Activated naive CD8-positive, alpha-beta T cell treated with anti-CD3 and anti-CD28 coated beads, Interleukin-2, amount 50 U/mL, for 24 hours (primary cell): Measurements from ENCODE around the gene GP1BA.

Experiments used
- ATAC-seq: fragments of 150-1000 bp; cut with Tn5 transposase; one replicate; pipeline ENCODE4 v1.10.0; 2021
- DNase-seq: peaks from one replicate; pipeline ENCODE4 v3.0.0; 2021
- H3K27ac Mint-ChIP-seq: one replicate; pipeline ENCODE4 v1.8.0; 2021; ENCODE audit warnings: mild to moderate bottlenecking, mixed read lengths
- H3K27me3 Mint-ChIP-seq: one replicate; pipeline ENCODE4 v1.8.0; 2021; ENCODE audit warnings: mixed read lengths
- H3K36me3 Mint-ChIP-seq: one replicate; pipeline ENCODE4 v1.8.0; 2021; ENCODE audit warnings: low read depth, mixed read lengths
- H3K4me1 Mint-ChIP-seq: one replicate; pipeline ENCODE4 v1.8.0; 2021; ENCODE audit warnings: mixed read lengths
- H3K4me3 Mint-ChIP-seq: one replicate; pipeline ENCODE4 v1.8.0; 2021; ENCODE audit warnings: mild to moderate bottlenecking, moderate library complexity, mixed read lengths
- H3K9me3 Mint-ChIP-seq: one replicate; pipeline ENCODE4 v1.8.0; 2021; ENCODE audit warnings: mixed read lengths

Gene GP1BA

DNA sequence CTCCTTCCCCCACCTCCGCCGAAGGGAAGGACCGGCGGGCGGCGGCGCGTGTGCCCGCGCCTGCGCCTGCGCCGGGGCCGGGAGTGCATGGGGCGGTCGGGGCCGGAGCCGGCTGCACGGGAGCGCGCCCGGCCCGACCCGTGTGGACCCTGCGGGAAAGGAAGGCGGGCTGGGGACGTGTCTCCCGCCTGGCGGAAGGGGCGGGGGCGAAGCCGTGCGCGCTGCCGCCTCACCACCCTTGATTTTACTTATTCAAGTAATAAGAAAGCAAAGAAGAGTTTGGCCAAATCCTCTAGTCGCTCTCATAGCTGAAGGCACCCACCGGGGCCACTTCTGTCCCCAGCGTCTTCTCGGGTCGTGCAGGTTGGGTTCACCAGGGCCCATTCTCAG, 16.8 kb downstream of the GP1BA start:
- peak; percentile 34 for ATAC-seq
- H3K27me3 Mint-ChIP-seq = peaks cover 1% of the 10 kb centered on the region
- peak; percentile 81 for DNase-seq
- peak overlapping the region; percentile 99 for H3K4me3 Mint-ChIP-seq
- peaks cover 36% of the 10 kb centered on the region for H3K36me3 Mint-ChIP-seq
- H3K4me1 Mint-ChIP-seq = peaks cover 48% of the 10 kb centered on the region
- H3K27ac Mint-ChIP-seq = peak overlapping the region; percentile 100
- H3K9me3 Mint-ChIP-seq = no peaks in the 10 kb centered on the region

GRCh38 chr17:4949321-4950074, 17.4 kb downstream of the GP1BA start:
- Mint-ChIP-seq H3K4me3 (peak overlapping the region; percentile 99), H3K27me3 (peaks cover 1% of the 10 kb centered on the region), H3K27ac (peak overlapping the region; percentile 92), H3K9me3 (no peaks in the 10 kb centered on the region), H3K36me3 (peaks cover 32% of the 10 kb centered on the region), H3K4me1 (peaks cover 42% of the 10 kb centered on the region)
- peak; percentile 16 for ATAC-seq
- peak; percentile 79 for DNase-seq

GRCh38 chr17:4950075-4950745, 18.1 kb downstream of the GP1BA start:
- peak overlapping the region; percentile 92 for H3K27ac Mint-ChIP-seq
- no peaks in the 10 kb centered on the region for H3K9me3 Mint-ChIP-seq
- peak overlapping the region; percentile 99 for H3K4me3 Mint-ChIP-seq
- peak; percentile 48 for DNase-seq
- peaks cover 26% of the 10 kb centered on the region for H3K36me3 Mint-ChIP-seq
- H3K4me1 Mint-ChIP-seq = peaks cover 35% of the 10 kb centered on the region
- peak; percentile 11 for ATAC-seq
- H3K27me3 Mint-ChIP-seq = peaks cover 1% of the 10 kb centered on the region

DNA sequence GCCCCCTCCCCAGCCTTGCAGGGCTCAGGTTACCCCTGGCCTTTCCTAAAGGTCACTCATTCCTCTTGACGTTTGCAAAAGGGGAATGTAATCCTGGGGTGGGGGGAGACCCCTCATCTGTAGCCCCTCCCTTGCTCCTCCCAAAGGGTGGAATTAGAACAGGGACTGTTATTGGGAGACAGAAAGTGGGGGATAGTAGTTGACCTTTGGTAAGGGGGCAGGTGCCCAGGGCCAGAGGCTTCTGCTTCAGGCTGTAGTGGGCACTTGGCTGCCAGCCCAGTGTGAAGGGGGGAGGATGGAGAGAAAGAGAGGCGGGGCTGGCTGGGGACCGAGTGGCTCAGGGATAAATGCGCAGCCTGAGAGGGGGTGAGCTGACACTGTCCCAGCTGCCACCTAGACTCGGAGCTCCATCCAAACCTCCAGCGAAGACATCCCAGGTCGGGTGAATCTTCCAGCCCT, 18.7 kb downstream of the GP1BA start, which contains the start of gene ENO3:
TSS of gene ENO3 (plus strand) at position 374 of the 459 bp plus-strand sequence. CDS start 711 bp downstream, outside the sequence.
- ATAC-seq (no peak), DNase-seq (peak; percentile 28)
- Mint-ChIP-seq H3K9me3 (no peaks in the 10 kb centered on the region), H3K27ac (peak within 1 kb of the TSS; percentile 92), H3K4me1 (peaks cover 29% of the 10 kb centered on the region), H3K4me3 (peak within 1 kb of the TSS; percentile 99), H3K36me3 (peaks cover 20% of the 10 kb centered on the region), H3K27me3 (peaks cover 1% of the 10 kb centered on the region)

DNA sequence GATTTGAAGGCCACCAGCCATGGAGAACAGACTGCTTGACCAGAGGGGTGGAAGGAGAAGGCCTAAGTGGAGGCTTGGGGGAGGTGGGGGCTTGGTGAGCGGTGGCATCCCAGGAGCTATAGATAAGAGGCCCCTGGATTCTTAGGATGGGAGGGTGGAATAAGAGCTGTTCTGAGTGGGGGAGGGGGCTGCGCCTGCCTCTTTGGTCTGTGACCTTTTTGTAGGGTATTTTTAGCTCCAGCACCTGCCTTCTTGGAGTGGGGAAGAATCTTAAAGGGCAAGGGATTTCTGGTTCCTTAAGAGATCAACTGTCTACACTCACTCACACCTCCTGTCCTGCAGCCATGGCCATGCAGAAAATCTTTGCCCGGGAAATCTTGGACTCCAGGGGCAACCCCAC, 19.4 kb downstream of the GP1BA start:
- Mint-ChIP-seq H3K36me3 (peaks cover 13% of the 10 kb centered on the region), H3K27ac (peak overlapping the region; percentile 92), H3K27me3 (peaks cover 1% of the 10 kb centered on the region), H3K9me3 (no peaks in the 10 kb centered on the region), H3K4me1 (peaks cover 24% of the 10 kb centered on the region), H3K4me3 (peak overlapping the region; percentile 99)
- ATAC-seq (no peak), DNase-seq (no peak)

GRCh38 chr17:4953451-4953961, 21.4 kb downstream of the GP1BA start:
- Mint-ChIP-seq H3K36me3 (peaks cover 3% of the 10 kb centered on the region), H3K9me3 (no peaks in the 10 kb centered on the region), H3K4me3 (no peak overlapping the region), H3K4me1 (peaks cover 20% of the 10 kb centered on the region), H3K27ac (no peak overlapping the region), H3K27me3 (peaks cover 1% of the 10 kb centered on the region)
- ATAC-seq (no peak), DNase-seq (no peak)

DNA sequence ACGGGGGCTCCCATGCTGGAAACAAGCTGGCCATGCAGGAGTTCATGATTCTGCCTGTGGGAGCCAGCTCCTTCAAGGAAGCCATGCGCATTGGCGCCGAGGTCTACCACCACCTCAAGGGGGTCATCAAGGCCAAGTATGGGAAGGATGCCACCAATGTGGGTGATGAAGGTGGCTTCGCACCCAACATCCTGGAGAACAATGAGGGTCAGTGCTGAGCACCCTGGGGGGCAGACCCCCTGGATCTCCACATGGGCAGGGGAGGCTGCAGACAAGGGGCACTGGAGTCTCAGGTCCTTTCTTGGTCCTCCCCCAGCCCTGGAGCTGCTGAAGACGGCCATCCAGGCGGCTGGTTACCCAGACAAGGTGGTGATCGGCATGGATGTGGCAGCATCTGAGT, 23.0 kb downstream of the GP1BA start:
- Mint-ChIP-seq H3K27me3 (no peaks in the 10 kb centered on the region), H3K4me1 (peaks cover 18% of the 10 kb centered on the region), H3K36me3 (peaks cover 3% of the 10 kb centered on the region), H3K27ac (no peak overlapping the region), H3K9me3 (no peaks in the 10 kb centered on the region), H3K4me3 (no peak overlapping the region)
- no peak for DNase-seq
- no peak for ATAC-seq

DNA sequence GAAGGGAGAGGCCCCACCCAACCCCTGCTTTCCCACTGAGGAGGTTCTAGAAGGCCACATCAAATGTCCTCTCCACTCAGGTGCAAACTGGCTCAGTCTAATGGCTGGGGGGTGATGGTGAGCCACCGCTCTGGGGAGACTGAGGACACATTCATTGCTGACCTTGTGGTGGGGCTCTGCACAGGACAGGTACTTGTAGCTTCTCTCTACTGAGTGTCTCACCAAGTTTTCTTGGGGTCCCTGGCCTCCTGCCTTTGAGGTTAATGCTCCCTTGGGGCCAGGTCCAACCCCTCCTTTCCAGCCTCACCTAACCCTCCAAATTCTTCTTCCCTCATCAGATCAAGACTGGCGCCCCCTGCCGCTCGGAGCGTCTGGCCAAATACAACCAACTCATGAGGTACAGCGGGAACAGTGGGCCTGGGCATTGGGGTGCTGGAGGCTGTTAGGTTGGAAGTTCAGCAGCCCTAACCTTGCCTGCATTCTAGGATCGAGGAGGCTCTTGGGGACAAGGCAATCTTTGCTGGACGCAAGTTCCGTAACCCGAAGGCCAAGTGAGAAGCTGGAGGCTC, 24.5 kb downstream of the GP1BA start:
- H3K4me3 Mint-ChIP-seq = no peak overlapping the region
- ATAC-seq = peak; percentile 5
- peaks cover 7% of the 10 kb centered on the region for H3K36me3 Mint-ChIP-seq
- peak; percentile 60 for DNase-seq
- no peaks in the 10 kb centered on the region for H3K9me3 Mint-ChIP-seq
- H3K4me1 Mint-ChIP-seq = peaks cover 3% of the 10 kb centered on the region
- no peaks in the 10 kb centered on the region for H3K27me3 Mint-ChIP-seq
- no peak overlapping the region for H3K27ac Mint-ChIP-seq

- H3K36me3 Mint-ChIP-seq = peaks cover 8% of the 10 kb centered on the region
- H3K4me3 Mint-ChIP-seq = no peak overlapping the region
- ATAC-seq (no peak), DNase-seq (no peak)
- no peaks in the 10 kb centered on the region for H3K27me3 Mint-ChIP-seq
- no peak overlapping the region for H3K27ac Mint-ChIP-seq
- H3K4me1 Mint-ChIP-seq = peaks cover 2% of the 10 kb centered on the region
- H3K9me3 Mint-ChIP-seq = no peaks in the 10 kb centered on the region
Observed at GRCh38 chr17:4958102-4958501, 26.0 kb downstream of the GP1BA start.

DNA sequence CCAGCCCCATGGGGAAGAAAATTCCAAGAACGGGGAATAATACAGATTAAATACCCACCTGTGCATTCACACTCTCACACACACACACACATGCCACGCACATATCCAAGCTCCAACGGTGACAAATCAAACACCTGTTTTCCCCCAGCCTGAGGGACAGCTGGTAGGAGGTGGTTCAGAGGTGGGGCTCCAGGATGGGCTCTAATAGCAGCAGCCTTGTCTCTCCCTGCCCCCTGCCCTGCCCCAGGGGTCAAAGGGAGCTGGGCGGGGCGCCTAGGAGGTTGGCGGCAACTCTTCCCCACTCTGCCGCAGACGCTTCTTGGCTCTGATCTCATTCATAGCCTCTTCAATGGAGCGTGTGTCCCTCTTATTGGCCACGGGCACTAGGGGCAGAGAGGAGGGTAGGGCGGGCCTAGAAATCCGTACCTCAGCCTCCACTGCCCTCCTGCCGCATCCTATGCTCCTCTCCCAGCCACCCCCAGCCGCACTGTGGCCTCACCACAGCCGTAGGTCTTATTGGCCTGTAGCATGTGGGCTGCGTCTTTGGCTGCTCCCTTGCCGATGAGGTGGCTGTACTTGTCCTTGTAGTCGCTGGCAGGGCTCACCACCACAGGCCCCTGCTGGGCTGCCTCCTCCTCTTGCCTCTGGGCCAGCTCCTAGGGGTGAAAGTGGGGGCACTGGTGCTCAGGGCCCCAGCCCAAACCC, 27.3 kb downstream of the GP1BA start:
- no peak for ATAC-seq
- H3K36me3 Mint-ChIP-seq = peaks cover 5% of the 10 kb centered on the region

DNA sequence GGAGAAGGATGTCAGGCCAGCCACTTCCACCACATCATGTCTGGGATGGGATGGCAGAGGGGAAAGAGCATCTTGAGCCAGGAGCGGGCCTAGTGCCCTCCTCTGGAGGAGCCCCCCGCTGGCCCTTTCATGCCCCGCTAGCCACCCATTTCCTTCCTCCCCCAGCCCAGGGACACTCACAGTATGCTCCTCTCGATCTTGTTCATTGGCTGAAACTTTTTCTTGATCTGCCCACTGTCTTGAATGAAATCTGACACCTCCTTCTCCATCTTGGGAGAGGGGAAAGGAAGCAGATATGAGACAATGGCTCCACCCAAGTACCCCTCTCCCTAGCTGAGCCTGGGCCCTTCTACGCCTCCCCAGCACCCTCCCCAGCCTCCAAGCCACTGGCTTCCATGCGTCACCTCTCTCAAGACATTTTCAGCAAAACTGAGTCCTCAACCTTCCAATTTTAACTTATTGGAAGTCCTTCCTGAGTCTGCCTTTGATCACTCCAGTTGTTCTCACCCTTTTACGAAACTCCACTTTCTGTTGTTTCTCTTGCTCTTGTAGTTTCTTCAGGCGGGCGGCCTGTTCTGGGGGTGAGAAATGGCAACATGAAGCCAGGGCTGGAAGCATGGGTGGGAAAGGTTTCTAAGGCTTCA, 28.3 kb downstream of the GP1BA start:
- Mint-ChIP-seq H3K9me3 (no peaks in the 10 kb centered on the region), H3K27ac (no peak overlapping the region)

More for the DNA sequence above, 27.3 kb downstream of the GP1BA start:
- H3K27me3 Mint-ChIP-seq = no peaks in the 10 kb centered on the region
- H3K9me3 Mint-ChIP-seq = no peaks in the 10 kb centered on the region
- DNase-seq = no peak
- H3K27ac Mint-ChIP-seq = peak overlapping the region; percentile 6
- H3K4me1 Mint-ChIP-seq = peaks cover 2% of the 10 kb centered on the region
- no peak overlapping the region for H3K4me3 Mint-ChIP-seq

GRCh38 chr17:4965311-4965986, 33.4 kb downstream of the GP1BA start:
- DNase-seq (no peak), ATAC-seq (no peak)
- Mint-ChIP-seq H3K4me1 (peaks cover 33% of the 10 kb centered on the region), H3K36me3 (peaks cover 24% of the 10 kb centered on the region), H3K27ac (no peak overlapping the region), H3K9me3 (no peaks in the 10 kb centered on the region), H3K4me3 (peak overlapping the region; percentile 46), H3K27me3 (peaks cover 4% of the 10 kb centered on the region)

More for the DNA sequence above, 28.3 kb downstream of the GP1BA start:
- DNase-seq (no peak), ATAC-seq (no peak)
- Mint-ChIP-seq H3K36me3 (peaks cover 9% of the 10 kb centered on the region), H3K4me3 (no peak overlapping the region), H3K4me1 (peaks cover 6% of the 10 kb centered on the region), H3K27me3 (no peaks in the 10 kb centered on the region)

GRCh38 chr17:4966844-4967538, 34.9 kb downstream of the GP1BA start:
- Mint-ChIP-seq H3K9me3 (no peaks in the 10 kb centered on the region), H3K27ac (no peak overlapping the region), H3K27me3 (peaks cover 4% of the 10 kb centered on the region), H3K36me3 (peaks cover 33% of the 10 kb centered on the region), H3K4me3 (no peak overlapping the region), H3K4me1 (peaks cover 42% of the 10 kb centered on the region)
- peak; percentile 78 for ATAC-seq
- DNase-seq = peak; percentile 89
